MM.1S (cell line): Measurements from ENCODE around the gene EP300.

Experiments
- CTCF ChIP-seq: fragments of 300-600 bp; sonication (generic); IDR thresholded peaks from 2 replicates; pipeline ENCODE4 v1.5.1; 2016; ENCODE audit warnings: antibody characterized with exemption, low read length, mixed read lengths
- EZH2 ChIP-seq: fragments of 300-600 bp; sonication (generic); optimal IDR thresholded peaks from 2 replicates; pipeline ENCODE3; 2017; ENCODE audit warnings: low read depth, mild to moderate bottlenecking, antibody characterized with exemption, low read length, mixed read lengths
- EZH2phosphoT487 ChIP-seq: fragments of 300-600 bp; sonication (generic); IDR thresholded peaks from 2 replicates; pipeline ENCODE4 v1.6.1; 2018; ENCODE audit warnings: antibody characterized with exemption, low read length

GRCh38 chr22:41204992-41205900, 112.9 kb downstream of the EP300 start, which contains the start of gene L3MBTL2:
- TF ChIP-seq CTCF (no peak), EZH2 (no peak), EZH2phosphoT487 (no peak)
